ENCODE data around the gene SLC25A45. TPM values are rescaled to one million over a fixed set of nuclear protein-coding genes. Genes with fewer than 3 reads are reported as not detected.

The SLC25A45 gene
- total and polyA plus RNA-seq, 2 of the 4 experiments (the other 2 are of a cell fraction): 0.72 to 1.2 TPM

- in situ Hi-C loops (cut with MboI; ENCODE audit: low sequenced_read_pairs): no loop called here
- Histone ChIP-seq H2AFZ (replicated peaks; ENCODE audit: low read length, poor library complexity) (peak overlapping the region; percentile 0), H4K5ac (ENCODE audit: low read depth, low read length) (no peak overlapping the region), H2BK20ac (ENCODE audit: low read depth, low read length) (no peak overlapping the region), H3K9me3 (ENCODE audit: control insufficient read depth, insufficient read depth, low read length) (no peaks in the 10 kb centered on the region), H2BK5ac (ENCODE audit: low read depth, low read length, poor library complexity, severe bottlenecking) (peak overlapping the region; percentile 77), H4K91ac (ENCODE audit: insufficient read depth, low read depth, low read length) (no peak overlapping the region), H3K27me3 (ENCODE audit: control insufficient read depth, insufficient read depth, low read length) (no peaks in the 10 kb centered on the region), H3K4me3 (ENCODE audit: insufficient read depth, low read depth, low read length) (peak overlapping the region; percentile 92), H3K56ac (ENCODE audit: extremely low read depth, insufficient read depth, low read length) (peak overlapping the region; percentile 69; the same call in 1 of the 2 replicates), H2AK9ac (replicated peaks; ENCODE audit: low read depth, low read length, poor library complexity) (no peak overlapping the region), H3K23ac (ENCODE audit: low read depth, low read length) (peak overlapping the region; percentile 95), H3K14ac (replicated peaks; ENCODE audit: low read depth, low read length) (peak overlapping the region; percentile 73), H3K4me2 (ENCODE audit: low read depth, low read length) (peak overlapping the region; percentile 82), H2BK120ac (ENCODE audit: low read depth, low read length) (no peak overlapping the region), H3K36me3 (ENCODE audit: control insufficient read depth, insufficient read depth, low read length) (peaks cover 41% of the 10 kb centered on the region), H4K20me1 (ENCODE audit: insufficient read depth, low read length) (peaks cover 97% of the 10 kb centered on the region), H2AK5ac (ENCODE audit: low read depth, low read length) (no peak overlapping the region), H4K8ac (ENCODE audit: low read depth in 2 of 2, low read length in 2 of 2) (peak overlapping the region in 1 of 2 experiments; percentile 13; a peak in 1 of 4 replicates), H3K9ac (ENCODE audit: low read depth, low read length) (peak overlapping the region; percentile 66), H3K27ac (ENCODE audit: insufficient read depth, low read length) (peak overlapping the region; percentile 62), H3K79me1 (ENCODE audit: low read depth in 1 of 2, low read length in 2 of 2) (peaks cover 0 to 17% of the 10 kb centered on the region in 2 experiments; a peak in 2 of 4 replicates), H3K18ac (ENCODE audit: low read depth, low read length) (peak overlapping the region; percentile 5; the same call in 1 of the 2 replicates), H3K9me1 (ENCODE audit: insufficient read depth, low read length) (no peaks in the 10 kb centered on the region; the same call in 1 of the 2 replicates), H2BK15ac (ENCODE audit: low read depth, low read length) (no peak overlapping the region), H3K4me1 (ENCODE audit: control insufficient read depth, insufficient read depth, low read length) (no peaks in the 10 kb centered on the region), H3K4ac (ENCODE audit: low read depth, low read length) (peak overlapping the region; percentile 19; the same call in 1 of the 2 replicates)
- POLR2A ChIA-PET (ENCODE audit: unreplicated experiment): no interaction called here
- 92% methylated on average over 2 of the region's 10 CpGs; no CpG with 5 or more reads in 1 of the 2 experiments for WGBS, 2 experiments (ENCODE audit: extremely low coverage in 2 of 2, insufficient read length in 1 of 2)
- CTCF ChIA-PET: no interaction called here
- ATAC-seq (ENCODE audit: low read depth): no peak
- DNase-seq: peak; percentile 77
- no TSS peak for BruUV-seq (replicated peaks)
- dilution Hi-C loops (cut with HindIII; ENCODE audit: low sequenced_read_pairs, unreplicated experiment): no loop called here
- intact Hi-C loops (cut with micrococcal nuclease): no loop called here
- TF ChIP-seq USF2 (IDR thresholded peaks at IDR 0.05; ENCODE audit: low read depth, low read length) (no peak; the same call in 1 of the 2 replicates), BHLHE40 (IDR thresholded peaks at IDR 0.05; ENCODE audit: low read depth, low read length) (peak; percentile 76; the same call in 1 of the 2 replicates), RCOR1 (IDR thresholded peaks at IDR 0.05; ENCODE audit: insufficient replicate concordance, low read length) (no peak), MXI1 (IDR thresholded peaks at IDR 0.05; ENCODE audit: borderline replicate concordance, low read depth, low read length) (no peak), SMC3 (IDR thresholded peaks at IDR 0.05; ENCODE audit: low read depth, low read length) (no peak), RAD21 (IDR thresholded peaks at IDR 0.05; ENCODE audit: low read length) (no peak), CEBPB (IDR thresholded peaks at IDR 0.05; ENCODE audit: low read depth, low read length) (no peak), POLR2A (IDR thresholded peaks at IDR 0.05; ENCODE audit: low read depth, low read length) (peak; percentile 79), RFX5 (IDR thresholded peaks at IDR 0.05; ENCODE audit: low read depth, low read length) (no peak), MAZ (IDR thresholded peaks at IDR 0.05; ENCODE audit: borderline replicate concordance, low read depth, low read length) (peak; percentile 28; the same call in 1 of the 2 replicates), CHD1 (IDR thresholded peaks at IDR 0.05; ENCODE audit: low read depth, low read length) (peak; percentile 93; the same call in 1 of the 2 replicates), NFE2L2 (IDR thresholded peaks at IDR 0.05; ENCODE audit: low read depth, low read length) (peak; percentile 47; the same call in 1 of the 2 replicates), MAFK (IDR thresholded peaks at IDR 0.05; ENCODE audit: low read depth, low read length) (peak; percentile 4; the same call in 1 of the 2 replicates), FOS (IDR thresholded peaks at IDR 0.05; ENCODE audit: low read depth, low read length) (0 out of 2 replicates have a peak, but pooled peaks have one; percentile 23), CTCF (conservative IDR thresholded peaks at IDR 0.05; ENCODE audit: low read depth, low read length) (no peak)
These were observed 44.6 kb upstream of the SLC25A45 start for GRCh38 chr11:65426839-65427690.
